H9 (cell line): ENCODE data around the gene FN3KRP. TPM values are rescaled to one million over a fixed set of nuclear protein-coding genes. Genes with fewer than 3 reads are reported as not detected.

Experiments used
- DNase-seq: peaks from one replicate; pipeline ENCODE4 v3.0.0-alpha.2; 2017
- H2AFZ ChIP-seq: one replicate; pipeline ENCODE4 v1.6.1; 2013; ENCODE audit warnings: mild to moderate bottlenecking, low read length, control low read depth, moderate library complexity
- H2AK5ac ChIP-seq: 2 replicates; pipeline ENCODE4 v1.6.1; 2013; ENCODE audit warnings: low read length, control low read depth, mixed read lengths; ENCODE audit not compliant: insufficient read length
- H2BK120ac ChIP-seq: one replicate; pipeline ENCODE4 v1.6.1; 2013; ENCODE audit warnings: low read depth, mild to moderate bottlenecking, low read length, control low read depth, inconsistent platforms; ENCODE audit not compliant: poor library complexity, severe bottlenecking
- H2BK12ac ChIP-seq: 2 replicates; pipeline ENCODE4 v1.6.1; 2013; ENCODE audit warnings: low read length, control low read depth, mixed read lengths, low read depth; ENCODE audit not compliant: insufficient read length
- H2BK15ac ChIP-seq: 2 replicates; pipeline ENCODE4 v1.6.1; 2013; ENCODE audit warnings: low read depth, low read length, control low read depth
- H2BK20ac ChIP-seq: one replicate; pipeline ENCODE4 v1.6.1; 2013; ENCODE audit warnings: low read depth, mild to moderate bottlenecking, low read length, control low read depth, inconsistent platforms; ENCODE audit not compliant: poor library complexity, severe bottlenecking
- H2BK5ac ChIP-seq: 2 replicates; pipeline ENCODE4 v1.6.1; 2013; ENCODE audit warnings: low read length, control low read depth, mixed read lengths; ENCODE audit not compliant: insufficient read length
- H3K14ac ChIP-seq: 2 replicates; pipeline ENCODE4 v1.6.1; 2013; ENCODE audit warnings: low read length, control low read depth; ENCODE audit not compliant: insufficient read depth
- H3K18ac ChIP-seq: 2 replicates; pipeline ENCODE4 v1.6.1; 2013; ENCODE audit warnings: low read depth, mild to moderate bottlenecking, mixed read lengths, low read length, control low read depth; ENCODE audit not compliant: insufficient read length
- H3K23ac ChIP-seq: 2 replicates; pipeline ENCODE4 v1.6.1; 2013; ENCODE audit warnings: low read length, control low read depth, mixed read lengths, low read depth; ENCODE audit not compliant: insufficient read length
- H3K23me2 ChIP-seq: 2 replicates; pipeline ENCODE4 v1.6.1; 2013; ENCODE audit warnings: low read depth, mild to moderate bottlenecking, mixed read lengths, low read length, control low read depth; ENCODE audit not compliant: insufficient read length, poor library complexity, severe bottlenecking
- H3K27ac ChIP-seq: 2 replicates; pipeline ENCODE4 v1.5.1; 2013; ENCODE audit warnings: low read length, control low read depth, mixed read lengths, low read depth; ENCODE audit not compliant: insufficient read length
- H3K27me3 ChIP-seq: 2 replicates; pipeline ENCODE4 v1.6.1; 2013; ENCODE audit warnings: low read length, control low read depth, inconsistent platforms; ENCODE audit not compliant: insufficient read depth
- H3K4ac ChIP-seq: 2 replicates; pipeline ENCODE4 v1.6.1; 2013; ENCODE audit warnings: low read depth, mild to moderate bottlenecking, control low read depth, inconsistent platforms, low read length, moderate library complexity
- H3K4me1 ChIP-seq: 2 replicates; pipeline ENCODE4 v1.6.1; 2013; ENCODE audit warnings: low read length, control low read depth, inconsistent platforms; ENCODE audit not compliant: insufficient read depth
- H3K4me2 ChIP-seq: 2 replicates; pipeline ENCODE4 v1.6.1; 2013; ENCODE audit warnings: low read length, control low read depth, mixed read lengths; ENCODE audit not compliant: insufficient read length, insufficient read depth
- H3K56ac ChIP-seq: 2 replicates; pipeline ENCODE4 v1.6.1; 2013; ENCODE audit warnings: low read depth, mild to moderate bottlenecking, mixed read lengths, low read length, control low read depth; ENCODE audit not compliant: insufficient read length
- H3K79me1 ChIP-seq: 2 replicates; pipeline ENCODE4 v1.6.1; 2013; ENCODE audit warnings: low read depth, mild to moderate bottlenecking, moderate library complexity, low read length, control low read depth, inconsistent platforms; ENCODE audit not compliant: insufficient read depth, poor library complexity, severe bottlenecking
- H3K79me2 ChIP-seq: 2 replicates; pipeline ENCODE4 v1.6.1; 2013; ENCODE audit warnings: low read length, control low read depth, inconsistent platforms; ENCODE audit not compliant: insufficient read depth
- H3K9ac ChIP-seq: 2 replicates; pipeline ENCODE4 v1.6.1; 2013; ENCODE audit warnings: low read length, control low read depth, mixed read lengths; ENCODE audit not compliant: insufficient read length; ENCODE audit errors: extremely low read depth
- H3K9me3 ChIP-seq: one replicate; pipeline ENCODE4 v1.6.1; 2013; ENCODE audit warnings: low read depth, low read length, inconsistent platforms; ENCODE audit not compliant: control insufficient read depth
- H3T11ph ChIP-seq: one replicate; pipeline ENCODE4 v1.6.1; 2013; ENCODE audit warnings: mild to moderate bottlenecking, low read length, control low read depth, inconsistent platforms
- H4K20me1 ChIP-seq: one replicate; pipeline ENCODE4 v1.6.1; 2013; ENCODE audit not compliant: control insufficient read depth, insufficient read length, insufficient read depth
- H4K5ac ChIP-seq: 2 replicates; pipeline ENCODE4 v1.6.1; 2013; ENCODE audit warnings: low read depth, mild to moderate bottlenecking, mixed read lengths, low read length, control low read depth; ENCODE audit not compliant: insufficient read length
- H4K8ac ChIP-seq: replicated peaks from 2 replicates; pipeline ENCODE4 v1.6.1; 2013; ENCODE audit warnings: low read length, control low read depth, mixed read lengths, low read depth; ENCODE audit not compliant: insufficient read length
- H4K91ac ChIP-seq: 2 replicates; pipeline ENCODE4 v1.6.1; 2013; ENCODE audit warnings: low read depth, mild to moderate bottlenecking, moderate library complexity, mixed read lengths, low read length, control low read depth; ENCODE audit not compliant: insufficient read length
- H3K27ac Mint-ChIP-seq, 3 experiments: 2 replicates in 2 of 3; 3 replicates in 1 of 3; pipeline ENCODE4 v1.8.0; 2020 to 2021; ENCODE audit warnings: mixed read lengths in 3 of 3, mild to moderate bottlenecking in 1 of 3, moderate library complexity in 1 of 3
- H3K27me3 Mint-ChIP-seq: 2 replicates; pipeline ENCODE4 v1.8.0; 2021; ENCODE audit warnings: low read depth, mild to moderate bottlenecking, moderate library complexity, mixed read lengths
- H3K36me3 Mint-ChIP-seq, 3 experiments: 2 replicates in 2 of 3; 3 replicates in 1 of 3; pipeline ENCODE4 v1.8.0; 2020 to 2021; ENCODE audit warnings: low read depth in 3 of 3, mixed read lengths in 3 of 3; ENCODE audit not compliant: insufficient read depth in 1 of 3
- H3K4me1 Mint-ChIP-seq, 2 experiments: 2 replicates each; pipeline ENCODE4 v1.8.0; 2020; ENCODE audit warnings: mixed read lengths in 2 of 2
- H3K4me3 Mint-ChIP-seq, 2 experiments: 2 replicates in 1 of 2; 3 replicates in 1 of 2; pipeline ENCODE4 v1.8.0; 2020 to 2021; ENCODE audit warnings: mild to moderate bottlenecking in 2 of 2, mixed read lengths in 2 of 2, moderate library complexity in 1 of 2
- H3K9me3 Mint-ChIP-seq, 2 experiments: 2 replicates in 1 of 2; 3 replicates in 1 of 2; pipeline ENCODE4 v1.8.0; 2020; ENCODE audit warnings: mild to moderate bottlenecking in 2 of 2, mixed read lengths in 2 of 2, moderate library complexity in 1 of 2
- CTCF ChIP-seq: fragments of 200-600 bp; sonication (generic); conservative IDR thresholded peaks from 3 replicates; pipeline ENCODE4 v1.8.0; 2021; ENCODE audit warnings: antibody characterized with exemption, mild to moderate bottlenecking
- WGBS: extraction: QIAGEN DNeasy Blood & Tissue Kit; methylation state at CpG from one replicate; pipeline ENCODE4 v1.1.7; 2013; ENCODE audit warnings: missing lambda C conversion rate, low lambda C conversion rate, mixed read lengths; ENCODE audit not compliant: insufficient read length; ENCODE audit errors: extremely low coverage; 5-methylcytosine and 5-hydroxymethylcytosine counted together
- total RNA-seq: library from RNA; stranded (reverse); gene quantifications from 2 replicates; pipeline ENCODE4 v1.2.1, GENCODE V29; 2021

The FN3KRP gene
- total RNA-seq, 1 experiment from 2014 or later = 32.9 TPM

GRCh38 chr17:82752371-82753200 lies 36.1 kb downstream of the FN3KRP start:
- Histone ChIP-seq H3K79me1 (peaks cover under 1% of the 10 kb centered on the region), H3K4ac (no peak overlapping the region), H2AFZ (no peak overlapping the region), H2BK15ac (no peak overlapping the region), H3K18ac (no peak overlapping the region), H2AK5ac (no peak overlapping the region), H3K4me1 (peaks cover 11% of the 10 kb centered on the region; the same call in 1 of the 2 replicates), H3T11ph (no peak overlapping the region), H3K23ac (no peak overlapping the region), H2BK120ac (no peak overlapping the region), H2BK12ac (no peak overlapping the region), H4K5ac (no peak overlapping the region), H4K8ac (no peak overlapping the region), H3K27me3 (peaks cover 4% of the 10 kb centered on the region; the same call in 1 of the 2 replicates), H3K79me2 (peaks cover 7% of the 10 kb centered on the region; the same call in 1 of the 2 replicates), H3K56ac (no peak overlapping the region), H3K23me2 (peaks cover 14% of the 10 kb centered on the region), H3K4me2 (peak overlapping the region; percentile 88), H3K9ac (peak overlapping the region; percentile 67), H3K9me3 (no peaks in the 10 kb centered on the region), H2BK5ac (no peak overlapping the region), H4K20me1 (no peaks in the 10 kb centered on the region), H3K14ac (peak overlapping the region; percentile 72), H4K91ac (no peak overlapping the region), H2BK20ac (no peak overlapping the region), H3K27ac (no peak overlapping the region)
- H3K9me3 Mint-ChIP-seq = no peaks in the 10 kb centered on the region; a peak in 1 of 5 replicates
- no CpG with 5 or more reads among the region's 72 CpGs for WGBS
- H3K36me3 Mint-ChIP-seq = peaks cover 7 to 23% (median 21%) of the 10 kb centered on the region in 3 experiments; a peak in 6 of 7 replicates
- H3K27me3 Mint-ChIP-seq = peaks cover 17% of the 10 kb centered on the region
- H3K4me3 Mint-ChIP-seq = peak overlapping the region; percentile 86 to 95
- peak overlapping the region in 1 of 3 experiments; percentile 67; a peak in 1 of 7 replicates for H3K27ac Mint-ChIP-seq
- TF ChIP-seq CTCF = no peak
- DNase-seq = no peak
- peaks cover 41 to 50% of the 10 kb centered on the region in 2 experiments for H3K4me1 Mint-ChIP-seq
